Ovary (tissue), 3 donors: ENCODE results near the gene HOXD1.

Experiments used
- CTCF ChIP-seq, 3 donors: fragments of 450-650 bp in 2 of 3; fragments of 200-600 bp in 1 of 3; IDR thresholded peaks; one replicate each; pipeline versions ENCODE4 v1.5.1 to v1.8.0; 2016 to 2022; ENCODE audit warnings: antibody characterized with exemption in 3 of 3, mild to moderate bottlenecking in 1 of 3
- POLR2A ChIP-seq: fragments of 450-650 bp; IDR thresholded peaks from one replicate; pipeline ENCODE4 v1.6.1; 2017; ENCODE audit warnings: antibody characterized with exemption, mild to moderate bottlenecking, moderate library complexity
- donor health status: DM: no; HTN: no; CAD: no.

GRCh38 chr2:176142281-176142680 is 46.2 kb upstream of the HOXD1 start:
- no peak for TF ChIP-seq CTCF (IDR thresholded peaks at IDR 0.05)
- no peak for TF ChIP-seq POLR2A
